H1 (cell line): ENCODE results near the gene YAF2. TPM values are rescaled to one million over a fixed set of nuclear protein-coding genes. Genes with fewer than 3 reads are reported as not detected.

Experiments
- CEBPB ChIP-seq: IDR thresholded peaks from 2 replicates; pipeline ENCODE4 v1.6.1; 2012; ENCODE audit warnings: low read depth, low read length
- CHD1 ChIP-seq: IDR thresholded peaks from 2 replicates; pipeline ENCODE4 v1.6.1; 2012; ENCODE audit warnings: low read depth, low read length, improper control_type of control experiment
- CHD2 ChIP-seq: IDR thresholded peaks from 2 replicates; pipeline ENCODE4 v1.6.1; 2012; ENCODE audit warnings: low read length, improper control_type of control experiment
- CHD7 ChIP-seq: fragments of 300-600 bp; sonication (generic); IDR thresholded peaks from 2 replicates; pipeline ENCODE4 v1.7.1; 2012; ENCODE audit warnings: low read length, moderate library complexity, mild to moderate bottlenecking, inconsistent platforms; ENCODE audit not compliant: insufficient replicate concordance
- EZH2 ChIP-seq: fragments of 200-600 bp; sonication (generic); IDR thresholded peaks from 2 replicates; pipeline ENCODE4 v1.7.1; 2012; ENCODE audit warnings: low read depth, mild to moderate bottlenecking, moderate library complexity, low read length, inconsistent platforms; ENCODE audit not compliant: severe bottlenecking
- KDM4A ChIP-seq: IDR thresholded peaks from one replicate; pipeline ENCODE4 v1.7.1; 2012; ENCODE audit warnings: low read depth, mild to moderate bottlenecking, moderate library complexity, low read length, inconsistent platforms; ENCODE audit not compliant: severe bottlenecking
- KDM5A ChIP-seq: fragments of 200-600 bp; IDR thresholded peaks from 2 replicates; pipeline ENCODE4 v1.7.1; 2012; ENCODE audit warnings: mild to moderate bottlenecking, low read length, inconsistent platforms, mixed read lengths
- RNF2 ChIP-seq: fragments of 200-900, 300-1000 bp; sonication (generic); IDR thresholded peaks from 2 replicates; pipeline ENCODE4 v1.7.1; 2016; ENCODE audit warnings: borderline replicate concordance, low read depth, mild to moderate bottlenecking, antibody characterized with exemption, low read length; ENCODE audit not compliant: poor library complexity, severe bottlenecking; ENCODE audit errors: missing control alignments
- TBP ChIP-seq: IDR thresholded peaks from 2 replicates; pipeline ENCODE4 v1.6.1; 2011; ENCODE audit warnings: low read depth, low read length, improper control_type of control experiment
- TCF12 ChIP-seq: IDR thresholded peaks from 2 replicates; pipeline ENCODE4 v1.6.1; 2011; ENCODE audit warnings: low read depth, mild to moderate bottlenecking, low read length
- TEAD4 ChIP-seq: IDR thresholded peaks from 2 replicates; pipeline ENCODE4 v1.6.1; 2012; ENCODE audit warnings: low read depth, low read length, inconsistent platforms, mixed read lengths
- polyA plus RNA-seq, 7 experiments: library from polyadenylated mRNA; depleted of rRNA in 3 of 7; stranded (reverse) in 5 of 7; unstranded in 2 of 7; fragments of >200 nt in 5 of 7; fragments of 200-250 nt in 2 of 7; gene quantifications; 1 replicate in 5 of 7; 2 replicates in 1 of 7; 4 replicates in 1 of 7; pipeline versions ENCODE4 v1.2.1 to v1.2.3, GENCODE V29; 2011 to 2013; ENCODE audit warnings: missing spikeins in 2 of 7, mixed read lengths in 2 of 7
- total RNA-seq: library from RNA; stranded (reverse); fragmentation: NEBNext Ultra II Directional; extraction: Animal tissue kit (Norgen Biotek cat#: 25700); gene quantifications from 2 replicates; pipeline ENCODE4 v1.2.1, GENCODE V29; 2021

YAF2 gene
- total and polyA plus RNA-seq, 2 of the 8 experiments (the other 6 are each of a cell fraction or from before 2014, with no cell fraction given) = 0.50 to 2.2 TPM

GRCh38 chr12:42172441-42173210 is 65.4 kb downstream of the YAF2 start (continued):
- TF ChIP-seq RNF2 (no peak), CHD1 (no peak), EZH2 (no peak), CEBPB (no peak), TBP (no peak), KDM5A (no peak), CHD2 (no peak), TEAD4 (no peak), KDM4A (no peak), TCF12 (no peak), CHD7 (no peak)
- TF ChIP-seq, all 59 proteins: peak for 0
